A549 (cell line): ENCODE measurements around the gene KCNAB2.

Source experiments
- EP300 ChIP-seq, 2 experiments: fragments of >200 bp; sonication (Bioruptor Twin); formaldehyde crosslinking; IDR thresholded peaks; 2 replicates in 1 of 2; 3 replicates in 1 of 2; pipeline ENCODE4 v1.6.1; 2016 to 2017
- NFE2L2 ChIP-seq: fragments of 150-350 bp; conservative IDR thresholded peaks from 2 replicates; pipeline ENCODE4 v1.6.1; 2014; ENCODE audit warnings: low read length
- POLR2A ChIP-seq: IDR thresholded peaks from 2 replicates; pipeline ENCODE4 v1.6.1; 2012; ENCODE audit warnings: mild to moderate bottlenecking, low read length
- SMC3 ChIP-seq: fragments of >200 bp; sonication (Bioruptor Twin); formaldehyde crosslinking; IDR thresholded peaks from 3 replicates; pipeline ENCODE4 v1.6.1; 2018; ENCODE audit warnings: inconsistent platforms
- SREBF2 ChIP-seq: fragments of 450-650 bp; IDR thresholded peaks from 2 replicates; pipeline ENCODE4 v1.6.1; 2014; ENCODE audit warnings: mild to moderate bottlenecking, moderate library complexity
- TF ChIP-seq, protein P1 (sequence below): fragments of >200 bp; sonication (Bioruptor Twin); formaldehyde crosslinking; IDR thresholded peaks from 3 replicates; pipeline ENCODE4 v1.5.1; 2016
- TF ChIP-seq, protein P2 (sequence below): IDR thresholded peaks from 2 replicates; pipeline ENCODE4 v1.6.1; 2012; ENCODE audit warnings: low read depth, borderline replicate concordance

DNA sequence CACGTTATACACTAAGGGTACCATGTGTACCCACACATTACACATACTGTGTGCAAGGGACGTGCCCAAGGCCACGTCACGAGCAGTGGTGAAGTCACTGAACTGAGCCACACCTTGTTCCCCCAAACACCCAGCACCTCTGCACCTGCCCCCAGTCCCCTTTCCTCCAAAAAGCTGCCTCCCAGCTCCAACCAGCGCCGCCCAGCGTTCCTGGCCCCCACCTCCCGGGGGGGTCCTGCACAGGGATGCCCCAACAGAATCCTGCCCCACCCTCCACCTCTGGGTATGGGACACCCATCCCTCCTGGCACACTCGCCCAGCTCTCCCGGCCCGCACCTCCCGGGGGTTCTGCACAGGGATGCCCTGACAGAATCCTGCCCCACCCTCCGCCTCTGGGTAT, 80.3 kb downstream of the KCNAB2 start:
- TF ChIP-seq, protein P1, sequence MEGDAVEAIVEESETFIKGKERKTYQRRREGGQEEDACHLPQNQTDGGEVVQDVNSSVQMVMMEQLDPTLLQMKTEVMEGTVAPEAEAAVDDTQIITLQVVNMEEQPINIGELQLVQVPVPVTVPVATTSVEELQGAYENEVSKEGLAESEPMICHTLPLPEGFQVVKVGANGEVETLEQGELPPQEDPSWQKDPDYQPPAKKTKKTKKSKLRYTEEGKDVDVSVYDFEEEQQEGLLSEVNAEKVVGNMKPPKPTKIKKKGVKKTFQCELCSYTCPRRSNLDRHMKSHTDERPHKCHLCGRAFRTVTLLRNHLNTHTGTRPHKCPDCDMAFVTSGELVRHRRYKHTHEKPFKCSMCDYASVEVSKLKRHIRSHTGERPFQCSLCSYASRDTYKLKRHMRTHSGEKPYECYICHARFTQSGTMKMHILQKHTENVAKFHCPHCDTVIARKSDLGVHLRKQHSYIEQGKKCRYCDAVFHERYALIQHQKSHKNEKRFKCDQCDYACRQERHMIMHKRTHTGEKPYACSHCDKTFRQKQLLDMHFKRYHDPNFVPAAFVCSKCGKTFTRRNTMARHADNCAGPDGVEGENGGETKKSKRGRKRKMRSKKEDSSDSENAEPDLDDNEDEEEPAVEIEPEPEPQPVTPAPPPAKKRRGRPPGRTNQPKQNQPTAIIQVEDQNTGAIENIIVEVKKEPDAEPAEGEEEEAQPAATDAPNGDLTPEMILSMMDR: no peak
- TF ChIP-seq SREBF2 (no peak), EP300 (IDR thresholded peaks at IDR 0.05) (no peak), NFE2L2 (no peak), POLR2A (no peak), SMC3 (no peak)
- TF ChIP-seq, protein P2, sequence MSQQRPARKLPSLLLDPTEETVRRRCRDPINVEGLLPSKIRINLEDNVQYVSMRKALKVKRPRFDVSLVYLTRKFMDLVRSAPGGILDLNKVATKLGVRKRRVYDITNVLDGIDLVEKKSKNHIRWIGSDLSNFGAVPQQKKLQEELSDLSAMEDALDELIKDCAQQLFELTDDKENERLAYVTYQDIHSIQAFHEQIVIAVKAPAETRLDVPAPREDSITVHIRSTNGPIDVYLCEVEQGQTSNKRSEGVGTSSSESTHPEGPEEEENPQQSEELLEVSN: no peak
